HepG2 (cell line): ENCODE results near the gene PTTG1. TPM values are rescaled to one million over a fixed set of nuclear protein-coding genes. Genes with fewer than 3 reads are reported as not detected.

Experiments
- ATAC-seq: fragments of 200-7000 bp; cut with Tn5 transposase; 3 replicates; pipeline ENCODE4 v1.9.1; 2020; ENCODE audit warnings: mild to moderate bottlenecking, moderate library complexity
- BruUV-seq: library from RNA; stranded (reverse); fragments of 400-500 nt; replicated peaks from 2 replicates; lab custom pipeline; 2021; lab: Mats Ljungman, UMichigan
- CTCF ChIA-PET: fragments of 300-600 bp; formaldehyde crosslinking; extraction: SDS; loops from one replicate; lab custom pipeline; 2021; ENCODE audit warnings: low total read pairs, inconsistent platforms, low intra/inter-chr PET ratio; lab: Yijun Ruan, JAX
- POLR2A ChIA-PET: fragments of 350-600 bp; sonication (Branson Sonifier 250); formaldehyde crosslinking; loops from one replicate; lab custom pipeline; 2020; ENCODE audit warnings: antibody characterized with exemption, inconsistent platforms; lab: Yijun Ruan, JAX
- DNase-seq: peaks from one replicate; pipeline ENCODE4 v3.0.0-alpha.2; 2015; ENCODE audit warnings: low spot score
- FAIRE-seq: peaks from 3 replicates; lab custom pipeline; 2011; peaks lifted over from hg19 to GRCh38; lab: Jason Lieb, UNC
- H2AFZ ChIP-seq: one replicate; pipeline ENCODE4 v1.6.1; 2011; ENCODE audit warnings: low read length, inconsistent platforms
- H3K27ac ChIP-seq: fragments of 300-600 bp; 3 replicates; pipeline ENCODE4 v1.8.0; 2011; ENCODE audit warnings: mixed run types, mild to moderate bottlenecking, mixed read lengths, low read length, inconsistent platforms; ENCODE audit not compliant: insufficient read depth; ENCODE audit errors: extremely low read length
- H3K27me3 ChIP-seq, 2 experiments: fragments of 200-600 bp in 1 of 2; 2 replicates in 1 of 2; 3 replicates in 1 of 2; pipeline versions ENCODE4 v1.6.0 to v1.8.0; 2011; ENCODE audit warnings: low read length in 2 of 2, mild to moderate bottlenecking in 2 of 2, moderate library complexity in 2 of 2, inconsistent platforms in 1 of 2; ENCODE audit not compliant: insufficient read depth in 2 of 2, control insufficient read depth in 1 of 2
- H3K36me3 ChIP-seq, 2 experiments: fragments of 200-600 bp in 1 of 2; replicated peaks in 1 of 2; 2 replicates in 1 of 2; 3 replicates in 1 of 2; pipeline versions ENCODE4 v1.5.1 to v1.8.0; 2011; ENCODE audit warnings: low read length in 2 of 2, inconsistent platforms in 1 of 2; ENCODE audit not compliant: insufficient read depth in 2 of 2, control insufficient read depth in 1 of 2
- H3K4me1 ChIP-seq: 2 replicates; pipeline ENCODE4 v1.5.1; 2012; ENCODE audit warnings: low read length, inconsistent platforms; ENCODE audit not compliant: insufficient read depth
- H3K4me2 ChIP-seq: 2 replicates; pipeline ENCODE4 v1.6.0; 2011; ENCODE audit warnings: low read depth, low read length, inconsistent platforms
- H3K4me3 ChIP-seq, 3 experiments: fragments of 200-600 bp in 1 of 3; sonication (generic), shearing (Covaris generic) in 1 of 3; replicated peaks in 1 of 3; 2 replicates each; pipeline ENCODE4 v1.5.1; 2011 to 2016; ENCODE audit warnings: low read length in 3 of 3, inconsistent platforms in 2 of 3, low read depth in 2 of 3, mild to moderate bottlenecking in 2 of 3, control low read depth in 1 of 3, mixed read lengths in 1 of 3; ENCODE audit not compliant: insufficient read depth in 1 of 3
- H3K79me2 ChIP-seq: one replicate; pipeline ENCODE4 v1.6.1; 2011; ENCODE audit warnings: low read length, inconsistent platforms; ENCODE audit not compliant: insufficient read depth
- H3K9ac ChIP-seq: 2 replicates; pipeline ENCODE4 v1.6.0; 2011; ENCODE audit warnings: mild to moderate bottlenecking, low read depth, low read length, inconsistent platforms; ENCODE audit not compliant: insufficient read depth
- H3K9me3 ChIP-seq: 2 replicates; pipeline ENCODE4 v1.5.1; 2012; ENCODE audit warnings: mild to moderate bottlenecking, low read length
- H4K20me1 ChIP-seq: 2 replicates; pipeline ENCODE4 v1.6.0; 2011; ENCODE audit warnings: inconsistent platforms, mild to moderate bottlenecking, low read length, moderate library complexity; ENCODE audit not compliant: insufficient read depth
- CBX1 ChIP-seq: IDR thresholded peaks from one replicate; pipeline ENCODE4 v1.6.1; 2016; ENCODE audit warnings: antibody characterized with exemption, low read depth
- CENPX ChIP-seq: sonication (generic); formaldehyde crosslinking; IDR thresholded peaks from 2 replicates; pipeline ENCODE4 v1.9.0; 2021; ENCODE audit warnings: mild to moderate bottlenecking, missing genetic modification reagents, moderate library complexity
- CREBL2 ChIP-seq: sonication (generic); formaldehyde crosslinking; IDR thresholded peaks from 2 replicates; pipeline ENCODE4 v1.8.1; 2023; ENCODE audit warnings: missing genetic modification reagents, mild to moderate bottlenecking, borderline replicate concordance
- FLYWCH1 ChIP-seq: sonication (generic); formaldehyde crosslinking; IDR thresholded peaks from 2 replicates; pipeline ENCODE4 v1.8.1; 2023; ENCODE audit warnings: mild to moderate bottlenecking, missing genetic modification reagents
- FOXO1 ChIP-seq: sonication (generic); formaldehyde crosslinking; IDR thresholded peaks from 2 replicates; pipeline ENCODE4 v1.4.0; 2020; ENCODE audit warnings: missing genetic modification reagents
- GPN1 ChIP-seq: sonication (generic); formaldehyde crosslinking; IDR thresholded peaks from 2 replicates; pipeline ENCODE4 v1.5.1; 2020; ENCODE audit warnings: missing genetic modification reagents, borderline replicate concordance
- HMGXB3 ChIP-seq: sonication (generic); formaldehyde crosslinking; IDR thresholded peaks from 2 replicates; pipeline ENCODE4 v1.4.0; 2020; ENCODE audit warnings: missing genetic modification reagents, borderline replicate concordance
- KLF11 ChIP-seq: IDR thresholded peaks from 2 replicates; pipeline ENCODE4 v1.6.1; 2016; ENCODE audit warnings: missing compliant biosample characterization
- MTF1 ChIP-seq: sonication (generic); formaldehyde crosslinking; IDR thresholded peaks from 2 replicates; pipeline ENCODE4 v1.5.0; 2020; ENCODE audit warnings: missing genetic modification reagents
- RNF2 ChIP-seq: fragments of 450-650 bp; conservative IDR thresholded peaks from 2 replicates; pipeline ENCODE4 v1.6.1; 2016; ENCODE audit warnings: low read depth
- SKIL ChIP-seq: sonication (generic); formaldehyde crosslinking; IDR thresholded peaks from 2 replicates; pipeline ENCODE4 v1.8.0; 2022; ENCODE audit warnings: missing genetic modification reagents, mild to moderate bottlenecking, moderate library complexity, borderline replicate concordance
- SP2 ChIP-seq: sonication (generic); formaldehyde crosslinking; IDR thresholded peaks from 2 replicates; pipeline ENCODE4 v1.5.1; 2020; ENCODE audit warnings: mild to moderate bottlenecking, missing genetic modification reagents
- ZBTB7B ChIP-seq: sonication (generic); formaldehyde crosslinking; IDR thresholded peaks from 2 replicates; pipeline ENCODE4 v1.4.0; 2020; ENCODE audit warnings: missing genetic modification reagents
- ZNF12 ChIP-seq: sonication (generic); formaldehyde crosslinking; IDR thresholded peaks from 2 replicates; pipeline ENCODE4 v1.5.0; 2020; ENCODE audit warnings: missing genetic modification reagents
- ZNF225 ChIP-seq: sonication (generic); formaldehyde crosslinking; IDR thresholded peaks from 2 replicates; pipeline ENCODE4 v1.4.0; 2020; ENCODE audit warnings: mild to moderate bottlenecking, missing genetic modification reagents
- ZNF431 ChIP-seq: sonication (generic); formaldehyde crosslinking; IDR thresholded peaks from 2 replicates; pipeline ENCODE4 v1.9.0; 2022; ENCODE audit warnings: missing genetic modification reagents, low read depth, mild to moderate bottlenecking, borderline replicate concordance
- ZNF547 ChIP-seq: sonication (generic); formaldehyde crosslinking; IDR thresholded peaks from 2 replicates; pipeline ENCODE4 v1.5.1; 2020; ENCODE audit warnings: mild to moderate bottlenecking, missing genetic modification reagents
- ZNF619 ChIP-seq: sonication (generic); formaldehyde crosslinking; IDR thresholded peaks from 2 replicates; pipeline ENCODE4 v1.4.0; 2020; ENCODE audit warnings: mild to moderate bottlenecking, missing genetic modification reagents
- WGBS: methylation state at CpG from one replicate; pipeline ENCODE4 v1.1.6; 2017; ENCODE audit warnings: low lambda C conversion rate; 5-methylcytosine and 5-hydroxymethylcytosine counted together
- in situ Hi-C: cut with HindIII; loops from 2 replicates; pipeline ENCODE4 v1.10.0; 2017; ENCODE audit warnings: low pct_unique_long_range_greater_than_20kb; ENCODE audit not compliant: extremely low pct_ligation_motif_present
- intact Hi-C: fragments of 100-400 bp; cut with micrococcal nuclease; formaldehyde crosslinking; loops from one replicate; pipeline ENCODE4 v1.10.0; 2022; ENCODE audit not compliant: unreplicated experiment
- polyA plus RNA-seq, 8 experiments: library from polyadenylated mRNA; depleted of rRNA in 3 of 8; stranded (reverse) in 7 of 8; unstranded in 1 of 8; fragments of >200 nt; fragmentation: Illumina TruSeq in 4 of 8; extraction: Trizol in 4 of 8; gene quantifications; 2 replicates each; pipeline versions ENCODE4 v1.2.1 to v1.2.3, GENCODE V29; 2011 to 2016; ENCODE audit warnings: low read depth in 4 of 8, missing spikeins in 1 of 8, mixed read lengths in 1 of 8; ENCODE audit not compliant: insufficient read depth in 1 of 8
- total RNA-seq, 5 experiments: library from RNA; depleted of rRNA; stranded (reverse); fragments of >200 nt; fragmentation: Illumina TruSeq; extraction: Trizol; gene quantifications; 2 replicates each; pipeline ENCODE4 v1.2.3, GENCODE V29; 2016; ENCODE audit warnings: low read depth in 1 of 5

Gene PTTG1
- total and polyA plus RNA-seq, 2 of the 13 experiments (the other 11 are each of a cell fraction or from before 2014, with no cell fraction given): 102 to 161 TPM

- no peak for TF ChIP-seq HMGXB3
- no peak for TF ChIP-seq SP2 (CRISPR knock-in tag)
These were observed 46.5 kb upstream of the PTTG1 start (continued) for GRCh38 chr5:160375166-160375565.

- in situ Hi-C loops (no loop called here), intact Hi-C loops (no loop called here)
- no peak overlapping the region for H3K9ac ChIP-seq
- ChIA-PET CTCF (no interaction called here), POLR2A (no interaction called here)
- H3K79me2 ChIP-seq: no peaks in the 10 kb centered on the region
- H3K27me3 ChIP-seq: peaks cover 3 to 16% of the 10 kb centered on the region in 2 experiments; a peak in 3 of 5 replicates
- 3% methylated on average over 2 of the region's 2 CpGs for WGBS
- no peak overlapping the region for H3K4me2 ChIP-seq
- no peak overlapping the region for H3K4me3 ChIP-seq
- H4K20me1 ChIP-seq: no peaks in the 10 kb centered on the region
- no peaks in the 10 kb centered on the region for H3K4me1 ChIP-seq
- ATAC-seq: no peak
- FAIRE-seq: no peak
- no peaks in the 10 kb centered on the region for H3K9me3 ChIP-seq
- DNase-seq: no peak
- H2AFZ ChIP-seq: no peak overlapping the region
- H3K36me3 ChIP-seq: no peaks in the 10 kb centered on the region
- H3K27ac ChIP-seq: no peak overlapping the region
- BruUV-seq: no TSS peak
- no peak for TF ChIP-seq RNF2
- no peak for TF ChIP-seq KLF11 (CRISPR knock-in tag)
- no peak for TF ChIP-seq MTF1 (CRISPR knock-in tag)
- TF ChIP-seq FLYWCH1 (CRISPR knock-in tag): no peak
- no peak for TF ChIP-seq ZNF431 (CRISPR knock-in tag)
- no peak for TF ChIP-seq CREBL2 (CRISPR knock-in tag)
- TF ChIP-seq ZNF619 (CRISPR knock-in tag): no peak
- no peak for TF ChIP-seq CENPX (CRISPR knock-in tag)
- TF ChIP-seq SKIL (CRISPR knock-in tag): no peak
- TF ChIP-seq ZNF12 (CRISPR knock-in tag): no peak
- TF ChIP-seq FOXO1 (CRISPR knock-in tag): no peak
- TF ChIP-seq ZBTB7B: no peak
- TF ChIP-seq ZNF225 (CRISPR knock-in tag): no peak
- no peak for TF ChIP-seq ZNF547 (CRISPR knock-in tag)
- no peak for TF ChIP-seq GPN1
- no peak for TF ChIP-seq CBX1
These were observed 46.0 kb upstream of the PTTG1 start for GRCh38 chr5:160375701-160376100.
